MV-4-11 (cell line): Measurements from ENCODE around the gene RABGEF1.
A peak's percentile ranks its signal among the peaks of the same experiment; 100 is the strongest.
"Not testable (repeated sequence)": the region's sequence is repeated elsewhere in the genome, so short reads cannot be mapped to it uniquely, and the experiment has no call there.

Experiments used
- DNase-seq: peaks from one replicate; lab custom pipeline; 2025; lab: John Stamatoyannopoulos, UW

Gene RABGEF1

GRCh38 chr7:66765322-66766025 lies 24.9 kb downstream of the RABGEF1 start:
- DNase-seq = not testable (repeated sequence)

GRCh38 chr7:66766041-66766440 lies 25.5 kb downstream of the RABGEF1 start:
- no peak for DNase-seq

GRCh38 chr7:66767486-66767885 lies 27.0 kb downstream of the RABGEF1 start:
- not testable (repeated sequence) for DNase-seq

- DNase-seq = peak; percentile 65
Measured at GRCh38 chr7:66768865-66769832, 28.6 kb downstream of the RABGEF1 start.

- no peak for DNase-seq
Measured at GRCh38 chr7:66769833-66770512, 29.4 kb downstream of the RABGEF1 start.

- peak; percentile 58 for DNase-seq
Measured at GRCh38 chr7:66771795-66772194, 31.3 kb downstream of the RABGEF1 start.

- not testable (repeated sequence) for DNase-seq
Measured at GRCh38 chr7:66773744-66774143, 33.2 kb downstream of the RABGEF1 start.

GRCh38 chr7:66776383-66776782 lies 35.9 kb downstream of the RABGEF1 start:
- not testable (repeated sequence) for DNase-seq

GRCh38 chr7:66776800-66777442 lies 36.4 kb downstream of the RABGEF1 start:
- DNase-seq = no peak

- no peak for DNase-seq
Measured at GRCh38 chr7:66778201-66778600, 37.7 kb downstream of the RABGEF1 start.

- no peak for DNase-seq
Measured at GRCh38 chr7:66779669-66780409, 39.3 kb downstream of the RABGEF1 start.

GRCh38 chr7:66781408-66782090 lies 41.0 kb downstream of the RABGEF1 start:
- DNase-seq = no peak

- not testable (repeated sequence) for DNase-seq
Measured at GRCh38 chr7:66782875-66783274, 42.3 kb downstream of the RABGEF1 start.

- not testable (repeated sequence) for DNase-seq
Measured at GRCh38 chr7:66783887-66784595, 43.5 kb downstream of the RABGEF1 start.

GRCh38 chr7:66790196-66790595 lies 49.7 kb downstream of the RABGEF1 start:
- no peak for DNase-seq

GRCh38 chr7:66790725-66791124 lies 50.2 kb downstream of the RABGEF1 start:
- DNase-seq = no peak

- no peak for DNase-seq
Measured at GRCh38 chr7:66800591-66800990, 60.1 kb downstream of the RABGEF1 start.

GRCh38 chr7:66804001-66804400 lies 63.5 kb downstream of the RABGEF1 start:
- no peak for DNase-seq

- no peak for DNase-seq
Measured at GRCh38 chr7:66807736-66808135, 67.2 kb downstream of the RABGEF1 start.

GRCh38 chr7:66810716-66811115 lies 70.2 kb downstream of the RABGEF1 start:
- DNase-seq = no peak
